Progenitor cell of endocrine pancreas (in vitro differentiated cells): Measurements from ENCODE around the gene SOX18. TPM values are rescaled to one million over a fixed set of nuclear protein-coding genes. Genes with fewer than 3 reads are reported as not detected.
A peak's percentile ranks its signal among the peaks of the same experiment; 100 is the strongest.

ENCODE experiments used
- DNase-seq: peaks from one replicate; pipeline ENCODE4 v3.0.0; 2021; ENCODE audit warnings: low spot score; ENCODE audit not compliant: unreplicated experiment
- H3K27ac Mint-ChIP-seq: 2 replicates; pipeline ENCODE4 v1.8.0; 2021; ENCODE audit warnings: mild to moderate bottlenecking, moderate library complexity, mixed read lengths
- H3K27me3 Mint-ChIP-seq: 2 replicates; pipeline ENCODE4 v1.8.0; 2021; ENCODE audit warnings: mixed read lengths
- H3K36me3 Mint-ChIP-seq: 2 replicates; pipeline ENCODE4 v1.8.0; 2022; ENCODE audit warnings: mixed read lengths; ENCODE audit not compliant: insufficient read depth
- H3K4me1 Mint-ChIP-seq: 2 replicates; pipeline ENCODE4 v1.8.0; 2021; ENCODE audit warnings: low read depth, mixed read lengths
- H3K4me3 Mint-ChIP-seq: 2 replicates; pipeline ENCODE4 v1.8.0; 2021; ENCODE audit warnings: low read depth, mild to moderate bottlenecking, moderate library complexity, mixed read lengths
- H3K9me3 Mint-ChIP-seq: 2 replicates; pipeline ENCODE4 v1.8.0; 2021; ENCODE audit warnings: low read depth, mixed read lengths
- CTCF ChIP-seq: fragments of 200-600 bp; sonication (generic); IDR thresholded peaks from one replicate; pipeline ENCODE4 v1.5.0; 2021; ENCODE audit warnings: antibody characterized with exemption, mild to moderate bottlenecking; ENCODE audit not compliant: unreplicated experiment
- total RNA-seq: library from RNA; stranded (reverse); gene quantifications from 2 replicates; pipeline ENCODE4 v1.2.1, GENCODE V29; 2021

SOX18 gene
- total RNA-seq, 1 donor from 2014 or later: not detected

GRCh38 chr20:64078934-64079272, 29.5 kb upstream of the SOX18 start:
- Mint-ChIP-seq H3K4me3 (peak overlapping the region; percentile 56), H3K9me3 (no peaks in the 10 kb centered on the region), H3K36me3 (no peaks in the 10 kb centered on the region), H3K27me3 (peaks cover 26% of the 10 kb centered on the region), H3K4me1 (peaks cover 6% of the 10 kb centered on the region), H3K27ac (no peak overlapping the region)
- no peak for TF ChIP-seq CTCF
- no peak for DNase-seq

- TF ChIP-seq CTCF: no peak
- Mint-ChIP-seq H3K4me3 (no peak overlapping the region), H3K9me3 (no peaks in the 10 kb centered on the region), H3K4me1 (peaks cover 6% of the 10 kb centered on the region), H3K36me3 (no peaks in the 10 kb centered on the region), H3K27ac (no peak overlapping the region), H3K27me3 (peaks cover 23% of the 10 kb centered on the region)
- DNase-seq: no peak
These were observed 28.6 kb upstream of the SOX18 start for GRCh38 chr20:64077876-64078551.

GRCh38 chr20:64077541-64077875, 28.1 kb upstream of the SOX18 start:
- no peak overlapping the region for H3K27ac Mint-ChIP-seq
- DNase-seq: no peak

GRCh38 chr20:64077094-64077493, 27.7 kb upstream of the SOX18 start:
- H3K27ac Mint-ChIP-seq: no peak overlapping the region
- DNase-seq: no peak
- H3K36me3 Mint-ChIP-seq: no peaks in the 10 kb centered on the region
- peaks cover 6% of the 10 kb centered on the region for H3K4me1 Mint-ChIP-seq
- H3K9me3 Mint-ChIP-seq: no peaks in the 10 kb centered on the region
- H3K27me3 Mint-ChIP-seq: peaks cover 16% of the 10 kb centered on the region
- H3K4me3 Mint-ChIP-seq: no peak overlapping the region
- TF ChIP-seq CTCF: no peak

More at GRCh38 chr20:64077541-64077875, 28.1 kb upstream of the SOX18 start:
- Mint-ChIP-seq H3K27me3 (peaks cover 20% of the 10 kb centered on the region), H3K36me3 (no peaks in the 10 kb centered on the region), H3K4me3 (no peak overlapping the region), H3K9me3 (no peaks in the 10 kb centered on the region), H3K4me1 (peaks cover 6% of the 10 kb centered on the region)
- no peak for TF ChIP-seq CTCF

GRCh38 chr20:64076061-64076997, 26.9 kb upstream of the SOX18 start:
- Mint-ChIP-seq H3K36me3 (no peaks in the 10 kb centered on the region), H3K27me3 (peaks cover 8% of the 10 kb centered on the region), H3K4me1 (peaks cover 6% of the 10 kb centered on the region), H3K9me3 (no peaks in the 10 kb centered on the region), H3K4me3 (no peak overlapping the region), H3K27ac (no peak overlapping the region)
- no peak for TF ChIP-seq CTCF
- no peak for DNase-seq
